Measurements from ENCODE around the gene LRBA.

- TF ChIP-seq CTCF (IDR thresholded peaks at IDR 0.05; ENCODE audit: low read depth, low read length, poor library complexity, severe bottlenecking) (no peak), EZH2phosphoT487 (IDR thresholded peaks at IDR 0.05; ENCODE audit: borderline replicate concordance, low read length) (no peak)
Measured at GRCh38 chr4:150725957-150726523, 289.0 kb downstream of the LRBA start.
